Hepatocyte (in vitro differentiated cells): Measurements from ENCODE around the gene C11orf86.

ENCODE experiments used
- CTCF ChIP-seq: fragments of 200-600 bp; sonication (generic); IDR thresholded peaks from 2 replicates; pipeline ENCODE4 v1.5.1; 2016; ENCODE audit warnings: antibody characterized with exemption, mild to moderate bottlenecking; ENCODE audit not compliant: poor library complexity
- EZH2 ChIP-seq: fragments of 200-600 bp; sonication (generic); IDR thresholded peaks from 2 replicates; pipeline ENCODE4 v1.6.1; 2016; ENCODE audit warnings: antibody characterized with exemption, mild to moderate bottlenecking, borderline replicate concordance

GRCh38 chr11:67013511-67014045 lies 38.5 kb downstream of the C11orf86 start:
- TF ChIP-seq CTCF (no peak), EZH2 (no peak)
